Testis (tissue), 2 donors: ENCODE results near the gene NAPSA.

Experiments used
- POLR2A ChIP-seq: fragments of 450-650 bp; IDR thresholded peaks from one replicate; pipeline ENCODE4 v1.6.1; 2017; ENCODE audit warnings: antibody characterized with exemption, mild to moderate bottlenecking, moderate library complexity
- TF ChIP-seq, protein P1 (sequence below), 3 experiments: fragments of 450-650 bp in 2 of 3; fragments of 200-600 bp in 1 of 3; sonication (generic) in 1 of 3; IDR thresholded peaks; one replicate each; pipeline ENCODE4 v1.5.1; 2016 to 2019; ENCODE audit warnings: antibody characterized with exemption in 3 of 3, mild to moderate bottlenecking in 2 of 3, moderate library complexity in 1 of 3

DNA sequence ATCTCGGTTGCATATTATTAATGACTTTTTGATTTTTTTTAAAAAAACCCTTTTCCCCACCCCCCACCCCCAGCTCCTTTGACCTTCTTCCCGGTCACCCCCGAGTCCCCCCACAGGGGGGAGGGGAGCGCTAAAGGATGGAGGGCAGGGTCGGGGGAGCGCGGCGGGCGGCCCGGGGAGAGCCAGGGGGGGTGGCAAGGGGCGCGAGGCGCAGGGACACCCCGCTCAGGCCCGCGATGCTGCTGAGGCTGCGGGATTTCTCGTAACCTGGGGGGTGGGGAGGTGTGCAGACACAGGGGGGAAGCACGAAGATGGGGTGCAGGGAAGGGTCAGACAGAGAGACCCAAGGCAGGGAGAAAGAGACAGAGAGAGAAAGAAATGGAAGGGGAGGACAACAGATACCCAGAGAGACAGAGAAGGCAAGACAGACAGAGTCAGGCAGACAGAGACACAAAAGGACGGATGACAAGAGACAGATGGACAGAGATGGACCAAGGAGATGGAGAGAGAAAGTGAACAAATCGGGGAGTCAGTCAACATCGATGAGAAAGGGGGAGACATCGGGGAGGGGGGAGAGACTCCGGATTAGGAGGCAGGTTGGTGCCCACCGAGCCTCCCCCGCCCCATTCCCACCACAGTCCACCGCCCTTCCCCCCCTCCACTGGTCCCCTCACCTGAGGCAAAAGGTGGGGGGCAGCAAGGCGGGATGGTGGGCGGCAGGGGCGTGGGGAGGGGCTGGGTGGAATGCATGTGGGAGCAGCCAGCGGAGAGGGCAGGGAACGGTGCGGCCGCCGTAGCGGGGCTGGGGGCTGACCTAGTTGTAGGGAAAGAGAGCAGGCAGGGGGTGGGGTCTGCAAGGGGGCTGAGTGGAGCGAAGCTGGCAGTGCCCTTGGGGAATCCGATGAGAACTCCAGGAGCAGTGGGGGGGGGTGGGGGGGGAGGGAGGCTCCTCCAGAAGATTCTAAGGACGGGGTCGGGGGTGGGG is 50.4 kb downstream of the NAPSA start:
- TF ChIP-seq, protein P1, sequence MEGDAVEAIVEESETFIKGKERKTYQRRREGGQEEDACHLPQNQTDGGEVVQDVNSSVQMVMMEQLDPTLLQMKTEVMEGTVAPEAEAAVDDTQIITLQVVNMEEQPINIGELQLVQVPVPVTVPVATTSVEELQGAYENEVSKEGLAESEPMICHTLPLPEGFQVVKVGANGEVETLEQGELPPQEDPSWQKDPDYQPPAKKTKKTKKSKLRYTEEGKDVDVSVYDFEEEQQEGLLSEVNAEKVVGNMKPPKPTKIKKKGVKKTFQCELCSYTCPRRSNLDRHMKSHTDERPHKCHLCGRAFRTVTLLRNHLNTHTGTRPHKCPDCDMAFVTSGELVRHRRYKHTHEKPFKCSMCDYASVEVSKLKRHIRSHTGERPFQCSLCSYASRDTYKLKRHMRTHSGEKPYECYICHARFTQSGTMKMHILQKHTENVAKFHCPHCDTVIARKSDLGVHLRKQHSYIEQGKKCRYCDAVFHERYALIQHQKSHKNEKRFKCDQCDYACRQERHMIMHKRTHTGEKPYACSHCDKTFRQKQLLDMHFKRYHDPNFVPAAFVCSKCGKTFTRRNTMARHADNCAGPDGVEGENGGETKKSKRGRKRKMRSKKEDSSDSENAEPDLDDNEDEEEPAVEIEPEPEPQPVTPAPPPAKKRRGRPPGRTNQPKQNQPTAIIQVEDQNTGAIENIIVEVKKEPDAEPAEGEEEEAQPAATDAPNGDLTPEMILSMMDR (IDR thresholded peaks at IDR 0.05) = no peak
- no peak for TF ChIP-seq POLR2A
